ENCODE measurements around the gene FNIP2.
"Not testable (repeated sequence)": the region's sequence is repeated elsewhere in the genome, so short reads cannot be mapped to it uniquely, and the experiment has no call there.

FNIP2 gene

DNA sequence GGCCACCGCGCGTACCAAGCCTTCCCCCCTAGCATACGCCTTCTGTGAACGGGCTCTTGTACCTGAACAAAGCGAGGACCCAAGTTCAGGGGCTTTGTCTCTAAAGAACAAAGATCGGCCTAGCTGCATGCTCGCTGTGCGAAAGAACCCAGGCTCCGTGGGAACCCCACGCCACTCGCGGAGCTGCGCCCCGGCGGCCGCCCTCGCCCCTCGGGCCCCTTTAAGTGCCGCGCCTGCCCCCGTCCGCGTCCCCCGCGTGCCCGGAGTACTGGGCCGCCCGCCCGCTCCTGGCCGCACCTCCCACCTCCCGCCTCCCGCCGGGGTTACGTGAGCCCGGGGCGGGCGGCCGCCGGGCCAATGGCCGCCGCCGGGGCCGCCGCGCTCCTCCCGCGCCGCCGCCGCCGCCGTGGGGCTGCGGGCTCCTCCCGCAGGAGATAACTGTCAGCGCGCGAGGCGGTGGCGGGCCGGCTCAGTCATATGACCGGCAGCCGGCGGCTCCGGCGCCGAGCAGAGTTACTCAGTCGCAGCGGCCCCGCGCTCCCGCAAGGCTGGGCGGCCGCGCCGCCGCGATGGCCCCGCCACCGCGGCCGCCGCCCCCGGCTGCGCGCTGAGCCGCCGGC is at the start of gene FNIP2:
Gene FNIP2, plus strand, starts transcription at position 472 of the 620 bp plus-strand sequence. CDS start 187 bp downstream, outside the sequence.
- peak; percentile 75 for DNase-seq (ENCODE audit: low spot score)

DNA sequence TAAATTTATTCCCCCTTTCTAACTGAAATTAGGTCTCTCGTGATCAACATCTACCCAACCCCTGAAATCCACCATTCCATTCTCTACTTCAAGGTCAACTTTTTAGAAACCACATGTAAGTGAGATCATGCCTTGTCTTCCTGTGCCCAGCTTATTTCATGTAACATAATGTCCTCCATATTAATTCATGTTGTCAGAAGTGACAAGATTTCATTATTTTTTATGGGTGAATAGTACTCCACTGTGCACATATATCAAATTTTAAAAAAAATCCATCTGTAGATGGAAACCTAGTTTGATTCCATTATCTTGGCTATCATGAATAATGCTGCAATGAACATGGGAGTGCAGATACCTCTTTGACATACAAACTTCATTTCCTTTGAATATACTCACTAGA is 47.1 kb upstream of the FNIP2 start:
- DNase-seq (ENCODE audit: low spot score): no peak

DNA sequence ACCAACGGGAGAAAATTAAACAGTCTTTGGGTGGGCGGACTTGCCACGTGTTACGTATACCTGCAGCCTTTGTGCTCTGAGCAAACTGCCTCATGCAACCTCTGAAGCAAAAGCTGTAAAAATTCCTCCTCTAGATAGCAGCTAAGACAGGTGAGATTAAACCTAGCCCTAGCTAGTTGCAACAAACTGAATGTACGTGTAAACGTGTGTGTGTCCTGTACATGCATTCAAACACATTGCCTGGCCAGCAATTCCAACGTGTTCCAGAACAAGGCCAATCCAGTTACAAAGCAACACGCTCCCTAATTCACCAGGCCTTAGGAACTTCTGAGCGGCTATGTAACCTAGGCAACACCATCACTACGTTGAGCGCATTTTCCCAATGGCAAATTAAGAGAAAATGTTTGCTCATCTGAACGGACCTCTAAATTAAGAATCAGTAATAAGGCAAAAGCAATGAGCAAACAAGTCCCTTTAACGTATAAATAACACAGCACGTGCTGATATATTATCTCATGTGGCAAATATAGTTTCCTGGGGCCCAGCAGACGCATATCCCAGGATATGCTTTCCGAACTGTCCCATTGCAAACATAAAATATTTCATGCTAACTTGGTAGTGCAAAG is 46.4 kb upstream of the FNIP2 start:
- DNase-seq (ENCODE audit: low spot score): peak; percentile 25

DNA sequence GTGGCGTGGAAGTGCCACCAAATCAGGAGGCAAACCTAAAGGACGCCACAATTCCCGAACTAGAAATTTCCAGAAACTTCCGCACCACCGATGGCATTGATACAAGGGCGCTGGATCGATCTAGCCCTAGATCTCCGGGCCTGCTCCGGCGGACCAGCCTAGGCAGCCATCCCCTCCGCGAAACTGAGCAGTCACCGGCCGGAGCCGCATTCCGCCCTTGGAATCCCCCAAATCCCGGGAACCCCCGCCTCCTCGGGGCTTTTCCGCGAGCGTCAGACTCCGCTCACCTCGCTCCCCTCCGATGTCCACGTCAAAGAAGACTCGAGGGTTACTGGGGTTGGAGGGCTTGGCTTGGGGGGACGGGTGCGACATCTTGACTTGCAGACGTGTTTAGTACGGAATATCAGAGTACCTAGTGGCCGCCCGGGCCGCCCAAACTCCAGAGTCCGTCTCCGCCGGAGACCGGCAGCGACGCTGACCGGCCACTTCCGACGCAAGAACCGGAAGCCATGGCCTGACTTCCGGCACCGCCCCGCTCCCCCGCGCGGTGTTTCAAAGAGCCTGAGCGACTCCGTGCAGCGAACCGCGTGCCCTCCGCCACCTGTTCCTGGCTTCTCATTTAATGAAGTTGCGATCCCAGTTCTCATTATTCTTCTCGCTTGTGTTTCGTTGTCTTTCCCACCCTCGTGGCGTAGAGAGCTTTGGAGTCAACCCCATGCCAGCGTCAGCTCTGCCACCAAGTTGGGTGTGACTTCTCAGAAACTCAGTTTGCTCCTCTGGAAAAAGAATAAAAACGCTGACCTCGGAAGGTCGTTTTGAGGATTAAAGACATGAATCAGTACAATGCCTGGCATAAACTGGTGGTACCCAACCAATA is 45.7 kb upstream of the FNIP2 start, which contains the start of gene PPID:
Gene PPID, minus strand, starts transcription at position 480 of the 877 bp plus-strand sequence. Its CDS starts 108 bp downstream, at position 372.
- peak; percentile 88 for DNase-seq (ENCODE audit: low spot score)

DNA sequence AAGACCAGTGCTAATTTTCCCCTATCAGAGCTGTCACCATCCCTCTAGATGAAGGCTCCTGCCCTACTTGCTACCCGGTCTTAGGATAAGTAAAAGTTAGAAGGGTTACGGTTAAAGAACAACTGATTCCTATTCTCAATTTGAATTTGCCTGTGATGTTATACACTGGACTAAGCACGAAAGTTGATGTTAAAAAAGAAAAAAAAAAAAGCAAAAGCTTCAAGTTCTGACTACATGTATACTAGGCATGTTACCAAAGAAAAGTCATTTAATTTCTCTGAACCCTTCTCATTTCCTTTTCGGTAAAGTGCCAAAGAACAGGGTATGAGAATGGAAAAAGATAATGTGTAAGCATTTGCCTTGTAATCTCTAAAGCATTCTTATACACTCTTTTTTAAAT is 44.2 kb upstream of the FNIP2 start:
- no peak for DNase-seq (ENCODE audit: low spot score)

DNA sequence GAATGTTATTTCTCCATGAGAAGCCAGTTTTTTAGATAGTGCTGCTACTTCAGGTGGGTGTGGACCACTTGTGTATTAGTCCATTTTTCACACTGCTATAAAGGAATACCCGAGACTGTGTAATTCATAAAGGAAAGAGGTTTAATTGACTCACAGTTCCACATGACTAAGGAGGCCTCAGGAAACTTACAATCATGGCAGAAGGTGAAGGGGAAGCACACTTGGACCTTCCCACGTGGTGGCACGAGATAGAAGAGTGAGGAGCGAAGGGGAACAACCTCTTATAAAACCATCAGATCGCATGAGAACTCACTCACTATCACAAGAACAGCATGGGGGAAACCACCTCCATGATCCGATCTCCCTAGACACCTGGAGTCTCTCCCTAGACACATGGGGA is 42.2 kb upstream of the FNIP2 start:
- no peak for DNase-seq (ENCODE audit: low spot score)

DNA sequence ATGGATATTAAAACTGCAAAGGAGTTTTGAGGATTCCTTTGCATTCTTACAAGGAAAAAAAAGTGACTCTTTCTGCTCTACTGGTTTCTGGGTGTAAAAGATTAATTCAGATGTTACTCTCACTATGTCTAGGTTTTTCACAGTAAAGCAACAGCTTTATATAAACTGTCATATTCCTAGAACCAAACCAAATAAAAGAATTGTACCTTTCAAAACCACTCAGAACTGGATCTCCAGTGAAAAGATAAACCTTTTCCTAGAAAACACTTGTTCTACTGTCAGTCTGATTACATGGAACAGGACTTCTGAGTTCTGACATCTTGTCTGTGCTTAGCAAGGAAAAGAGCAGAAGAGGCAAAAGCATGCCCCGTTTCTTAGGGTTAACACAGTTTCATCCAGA is 40.6 kb upstream of the FNIP2 start:
- no peak for DNase-seq (ENCODE audit: low spot score)

DNA sequence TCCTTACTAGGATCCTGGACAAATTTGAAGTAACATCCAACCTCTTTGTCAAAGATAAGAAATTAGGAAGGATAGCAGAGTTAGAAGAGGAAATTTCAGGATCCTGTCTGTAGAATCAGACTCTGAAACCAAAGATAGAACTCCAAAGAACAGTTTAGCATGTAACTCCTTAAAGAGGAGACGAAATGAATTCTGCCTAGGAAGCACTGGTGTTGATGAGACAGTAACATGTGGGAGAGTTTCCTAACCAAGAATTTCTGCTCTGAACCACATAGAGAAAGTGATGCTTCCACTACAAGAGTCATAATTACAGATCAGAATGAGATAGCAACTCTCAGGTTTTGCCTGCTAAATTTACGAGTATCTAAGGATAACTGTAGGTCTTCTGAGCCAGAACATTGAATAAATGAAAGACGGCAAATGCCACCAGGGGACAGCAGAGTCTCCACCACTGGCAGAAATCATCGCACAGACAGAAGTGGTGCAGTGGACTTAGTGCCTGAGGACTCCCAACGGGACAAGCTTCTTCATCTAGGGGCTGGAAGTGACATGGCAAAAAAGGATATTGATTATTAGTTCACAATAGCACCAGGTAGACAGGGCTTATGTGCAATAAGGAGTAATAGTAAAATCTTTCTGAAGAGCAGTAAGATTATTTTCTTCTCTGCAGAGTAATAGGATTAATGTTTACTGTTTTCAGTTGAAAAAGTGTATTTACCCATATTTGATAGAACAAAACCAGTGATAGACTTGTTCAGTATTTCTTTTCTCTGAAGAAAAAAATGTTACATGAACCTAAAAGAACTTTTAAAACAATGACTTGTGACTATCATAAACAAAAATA is 38.9 kb upstream of the FNIP2 start:
- DNase-seq (ENCODE audit: low spot score): peak; percentile 82

DNA sequence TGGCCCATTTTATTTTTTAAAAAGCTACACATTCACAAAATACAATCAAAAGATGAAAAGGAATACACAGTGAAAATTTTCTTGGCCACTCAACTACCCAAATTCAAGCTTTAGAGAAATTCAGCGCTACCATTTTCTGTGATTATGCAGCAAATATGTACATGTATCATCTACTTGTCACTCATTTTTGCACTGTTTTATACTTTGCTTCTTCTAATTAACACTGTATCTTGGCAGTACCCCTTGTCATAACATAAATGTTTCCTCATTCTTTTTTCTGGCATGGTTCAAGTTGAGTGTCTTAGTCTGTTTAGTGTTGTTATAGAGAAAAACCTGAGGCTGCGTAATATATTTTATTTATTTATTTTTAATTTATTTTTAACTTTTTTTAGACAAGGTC is 30.0 kb upstream of the FNIP2 start:
- DNase-seq (ENCODE audit: low spot score): no peak

DNA sequence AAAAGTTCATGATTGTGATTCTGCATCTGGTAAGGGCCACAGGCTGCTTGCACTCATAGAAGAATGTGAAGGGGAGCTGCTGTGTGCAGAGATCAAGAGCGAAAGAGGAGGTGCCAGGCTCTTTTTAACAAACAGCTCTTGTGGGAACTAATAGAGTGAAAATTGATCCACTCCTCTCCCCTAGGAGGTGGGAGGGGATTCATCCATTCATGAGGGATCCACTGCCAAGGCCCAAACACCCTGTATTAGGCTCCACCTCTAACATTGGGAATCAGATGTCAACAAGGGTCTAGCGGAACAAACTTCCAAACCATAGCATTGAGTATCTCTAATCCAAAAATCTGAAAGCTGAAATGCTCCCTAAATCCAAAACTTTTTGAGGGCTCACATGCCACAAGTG is 29.2 kb upstream of the FNIP2 start:
- no peak for DNase-seq (ENCODE audit: low spot score)

DNA sequence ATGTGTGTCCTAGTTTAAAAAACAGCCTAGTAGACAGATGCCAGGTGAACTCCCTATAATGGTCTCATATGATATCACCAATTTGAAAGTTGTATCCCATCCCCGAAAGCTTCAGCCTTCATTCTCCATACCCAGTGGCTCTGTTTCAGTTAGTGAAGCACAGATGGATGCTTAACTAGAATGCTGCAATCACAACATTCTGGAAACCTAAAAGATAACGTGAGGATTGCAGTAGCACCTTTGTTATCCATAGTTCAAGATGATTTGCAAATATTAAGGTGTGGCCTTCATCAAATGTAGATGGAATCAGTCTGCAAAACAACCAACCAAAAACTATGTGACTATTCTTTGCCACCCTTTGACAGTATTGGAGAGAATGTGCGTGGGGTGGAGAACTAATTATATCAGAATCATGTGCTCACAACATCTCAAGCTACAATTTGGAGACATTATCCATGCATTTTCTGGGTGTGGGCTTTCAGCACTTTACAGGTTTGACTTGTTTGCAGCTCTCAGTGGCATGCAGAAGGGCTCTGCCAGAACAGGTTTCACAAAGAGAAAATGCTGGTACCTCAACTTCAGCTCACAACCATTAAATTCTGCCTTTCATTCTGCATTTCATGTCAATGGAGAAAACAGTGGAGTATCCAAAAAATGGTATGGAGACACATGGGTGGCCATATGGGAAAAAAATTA is 27.4 kb upstream of the FNIP2 start:
- no peak for DNase-seq (ENCODE audit: low spot score)

DNA sequence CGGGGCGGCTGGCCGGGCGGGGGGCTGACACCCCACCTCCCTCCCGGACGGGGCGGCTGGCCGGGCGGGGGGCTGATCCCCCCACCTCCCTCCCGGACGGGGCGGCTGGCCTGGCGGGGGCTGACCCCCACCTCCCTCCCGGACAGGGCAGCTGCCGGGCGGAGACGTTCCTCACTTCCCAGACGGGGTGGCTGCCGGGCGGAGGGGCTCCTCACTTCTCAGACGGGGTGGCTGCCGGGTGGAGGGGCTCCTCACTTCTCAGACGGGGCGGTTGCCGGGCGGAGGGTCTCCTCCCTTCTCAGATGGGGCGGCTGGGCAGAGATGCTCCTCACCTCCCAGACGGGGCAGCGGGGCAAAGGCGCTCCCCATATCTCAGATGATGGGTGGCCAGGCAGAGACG is 22.3 kb upstream of the FNIP2 start:
- not testable (repeated sequence) for DNase-seq (ENCODE audit: low spot score)

DNA sequence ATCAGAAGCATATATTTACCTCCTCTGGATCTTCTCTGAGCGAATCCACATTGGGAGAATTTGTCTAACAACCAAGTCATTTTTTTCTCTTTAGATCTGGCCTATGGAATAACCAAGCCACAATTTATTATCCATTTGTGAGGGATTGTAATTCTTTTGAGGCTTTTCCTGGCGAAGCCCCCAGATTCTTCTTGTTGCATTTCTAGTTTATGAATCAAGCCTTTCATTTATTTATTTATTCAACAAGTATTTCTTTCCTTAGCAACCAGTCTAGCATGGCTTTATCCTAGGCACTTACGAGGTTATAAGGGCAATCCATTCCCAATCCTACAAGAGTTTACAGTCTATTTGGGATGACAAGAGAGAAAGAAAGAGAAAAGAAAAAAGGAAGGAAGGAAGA is 18.4 kb upstream of the FNIP2 start:
- DNase-seq (ENCODE audit: low spot score): no peak

DNA sequence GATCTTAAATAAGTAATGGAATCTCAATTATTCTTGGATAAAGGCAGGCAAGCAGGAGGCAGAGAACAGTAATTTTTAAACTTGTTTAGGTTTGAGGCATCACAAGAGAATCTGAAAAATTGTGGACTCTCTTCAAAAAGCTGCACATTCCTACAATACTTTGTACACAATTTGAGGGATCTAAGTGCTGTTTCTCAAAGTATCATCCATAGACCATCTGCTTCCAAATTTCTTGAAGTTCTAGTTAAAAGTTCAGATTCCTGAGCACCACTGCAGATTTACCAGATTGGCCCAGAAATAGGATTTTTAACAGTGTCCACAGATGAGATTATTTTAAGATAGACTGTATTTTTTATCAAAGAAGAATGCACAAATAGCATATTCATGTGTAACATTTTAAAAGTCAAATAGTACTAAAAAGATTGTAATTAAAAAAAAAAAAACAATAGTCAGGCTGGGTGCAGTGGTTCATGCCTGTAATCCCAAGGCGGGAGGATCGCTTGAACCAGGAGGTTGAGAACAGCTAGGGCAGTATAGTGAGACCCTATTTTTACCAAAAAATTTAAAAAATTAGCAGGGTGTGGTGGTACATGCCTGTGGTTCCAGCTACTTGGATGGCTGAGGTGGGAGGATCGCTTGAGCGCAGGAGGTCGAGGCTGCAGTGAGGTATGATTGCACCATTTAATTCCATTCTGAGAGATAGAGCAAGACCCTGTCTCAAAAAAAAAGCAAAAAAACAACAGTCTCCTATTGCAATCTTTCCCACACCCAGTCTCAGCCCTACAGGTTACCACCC is 14.2 kb upstream of the FNIP2 start:
- no peak for DNase-seq (ENCODE audit: low spot score)

DNA sequence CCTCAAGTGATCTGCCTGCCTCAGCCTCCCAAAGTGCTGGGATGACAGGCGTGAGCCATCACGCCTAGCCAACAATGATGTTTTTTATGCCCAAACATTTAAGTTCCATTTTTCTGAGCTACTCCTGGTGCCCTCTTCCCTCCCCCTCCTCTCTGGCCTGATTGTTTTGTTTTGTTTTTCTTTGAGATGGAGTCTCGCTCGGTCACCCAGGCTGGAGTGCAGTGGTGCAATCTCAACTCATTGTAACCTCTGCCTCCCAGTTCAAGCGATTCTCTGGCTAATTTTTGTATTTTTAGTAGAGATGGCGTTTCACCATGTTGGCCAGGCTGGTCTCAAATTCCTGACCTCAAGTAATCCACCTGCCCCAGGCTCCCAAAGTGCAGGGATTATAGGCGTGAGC is 13.0 kb upstream of the FNIP2 start:
- not testable (repeated sequence) for DNase-seq (ENCODE audit: low spot score)

DNA sequence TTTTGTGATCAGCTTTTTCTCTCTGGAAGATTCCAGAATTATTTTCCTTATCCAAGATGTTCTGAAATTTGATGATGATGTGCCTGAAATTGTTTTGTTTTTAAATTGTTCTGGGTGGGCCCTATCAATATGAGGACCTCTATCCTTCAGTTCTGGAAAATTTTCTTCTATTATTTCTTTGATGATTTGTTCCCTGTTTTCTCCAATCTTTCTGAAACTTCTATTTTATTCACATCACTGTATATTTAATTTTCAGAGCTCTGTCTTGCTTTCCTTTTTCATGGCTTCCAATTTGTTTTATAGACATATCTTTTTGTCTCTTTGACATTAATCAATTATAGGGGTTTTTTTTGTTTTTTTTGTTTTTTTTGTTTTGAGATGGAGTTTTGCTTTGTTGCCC is 12.2 kb upstream of the FNIP2 start:
- no peak for DNase-seq (ENCODE audit: low spot score)

DNA sequence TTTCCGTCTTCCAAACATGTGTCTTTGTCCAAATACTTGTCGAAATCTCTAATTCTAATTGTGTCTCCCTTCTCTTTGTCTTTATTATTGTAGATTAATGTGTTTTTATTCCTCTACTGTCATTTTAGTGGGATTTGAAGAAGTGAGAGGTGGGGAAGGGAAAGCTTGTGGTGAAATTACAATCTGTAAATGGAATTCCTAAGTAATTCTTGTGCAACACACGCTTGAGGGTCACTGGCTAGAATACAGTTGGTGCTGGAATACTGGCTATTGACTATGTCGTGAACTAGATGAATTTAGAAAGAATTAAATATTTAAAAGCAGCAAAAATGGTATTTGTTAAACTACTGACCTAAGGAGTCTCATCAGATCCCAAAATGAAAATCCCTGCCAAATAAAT is 10.7 kb upstream of the FNIP2 start:
- DNase-seq (ENCODE audit: low spot score): no peak

DNA sequence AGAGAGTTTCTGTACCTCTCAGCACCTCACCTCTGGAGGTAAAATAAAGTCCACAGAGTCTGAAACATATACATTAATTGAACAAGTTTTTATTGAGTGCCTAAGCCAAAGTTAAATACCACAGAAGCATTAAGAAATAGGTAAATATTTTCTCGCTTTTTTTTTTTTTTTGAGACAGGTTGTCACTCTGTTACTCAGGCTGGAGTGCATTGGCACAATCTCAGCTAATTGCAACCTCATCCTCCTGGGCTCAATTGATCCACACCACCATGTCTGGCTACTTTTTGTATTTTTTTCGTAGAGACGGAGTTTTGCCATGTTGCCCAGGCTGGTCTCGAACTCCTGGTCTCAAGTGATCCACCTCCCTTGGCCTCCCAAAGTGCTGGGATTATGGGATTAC is 10.1 kb upstream of the FNIP2 start:
- no peak for DNase-seq (ENCODE audit: low spot score)

DNA sequence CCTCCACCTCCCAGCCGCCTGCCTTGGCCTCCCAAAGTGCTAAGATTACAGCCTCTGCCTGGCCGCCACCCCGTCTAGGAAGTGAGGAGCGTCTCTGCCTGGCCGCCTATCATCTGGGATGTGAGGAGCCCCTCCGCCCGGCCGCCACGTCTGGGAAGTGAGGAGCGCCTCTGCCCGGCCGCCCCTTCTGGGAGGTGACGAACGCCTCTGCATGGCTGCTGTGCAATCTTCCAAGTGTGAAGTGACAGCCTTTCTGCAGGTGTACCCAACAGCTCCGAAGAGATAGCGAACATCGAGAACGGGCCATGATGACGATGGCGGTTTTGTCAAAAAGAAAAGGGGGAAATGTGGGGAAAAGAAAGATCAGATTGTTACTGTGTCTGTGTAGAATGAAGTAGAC is 9.3 kb upstream of the FNIP2 start:
- not testable (repeated sequence) for DNase-seq (ENCODE audit: low spot score)

DNA sequence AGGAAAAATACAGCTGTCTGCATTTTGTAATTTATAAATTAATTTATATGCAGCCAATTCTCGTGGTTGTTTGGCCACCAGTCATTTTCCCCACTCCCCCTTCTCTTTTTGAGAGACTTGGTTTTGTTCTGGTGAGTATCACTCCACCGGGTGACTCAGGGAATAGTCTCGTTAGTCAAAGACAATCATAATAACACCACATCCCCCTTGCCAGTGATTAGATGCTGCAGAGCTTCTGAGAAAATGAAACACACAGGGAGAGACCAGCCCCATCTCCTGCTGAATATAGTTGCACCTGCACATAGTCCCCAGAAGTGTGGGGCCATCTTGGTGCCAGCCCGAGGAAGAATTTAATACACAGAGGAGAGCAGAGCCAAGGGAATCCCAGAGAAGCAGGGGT is 8.0 kb upstream of the FNIP2 start:
- DNase-seq (ENCODE audit: low spot score): no peak

DNA sequence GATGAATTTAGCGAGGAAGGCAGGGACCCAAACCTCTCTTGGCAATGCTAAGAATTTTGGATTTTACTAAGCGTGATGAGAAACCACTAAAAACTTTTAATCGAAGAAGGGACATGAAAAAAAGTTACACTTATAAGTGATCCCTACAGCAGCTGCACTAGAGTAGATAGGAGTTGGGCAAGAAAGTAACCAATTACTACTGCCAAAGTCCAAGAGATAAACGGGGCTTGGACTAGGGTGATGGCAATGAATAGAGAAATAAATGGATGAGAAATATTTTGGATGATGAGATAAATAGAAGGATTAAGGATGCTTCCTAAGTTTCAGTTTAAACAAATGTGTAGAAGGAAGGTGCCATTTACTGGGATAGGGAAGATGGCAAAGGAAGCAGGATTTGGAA is 6.3 kb upstream of the FNIP2 start:
- DNase-seq (ENCODE audit: low spot score): no peak
